ENCODE data around the gene CDK13.
"Not testable (repeated sequence)": the region's sequence is repeated elsewhere in the genome, so short reads cannot be mapped to it uniquely, and the experiment has no call there.

The CDK13 gene

GRCh38 chr7:40073239-40073638, 123.2 kb downstream of the CDK13 start:
- TF ChIP-seq GATA1 (IDR thresholded peaks at IDR 0.05; ENCODE audit: low read depth, low read length): no peak
- TF ChIP-seq POLR2A (IDR thresholded peaks at IDR 0.05; ENCODE audit: low read length): no peak
- no peak for DNase-seq

- no peak for DNase-seq
- no peak for TF ChIP-seq GATA1 (IDR thresholded peaks at IDR 0.05; ENCODE audit: low read depth, low read length)
- no peak for TF ChIP-seq POLR2A (IDR thresholded peaks at IDR 0.05; ENCODE audit: low read length)
Observed at GRCh38 chr7:40077849-40078248, 127.8 kb downstream of the CDK13 start.

GRCh38 chr7:40092182-40092581, 142.1 kb downstream of the CDK13 start:
- no peak for TF ChIP-seq POLR2A (IDR thresholded peaks at IDR 0.05; ENCODE audit: low read length)
- no peak for TF ChIP-seq GATA1 (IDR thresholded peaks at IDR 0.05; ENCODE audit: low read depth, low read length)
- no peak for DNase-seq

GRCh38 chr7:40093631-40094350, 143.7 kb downstream of the CDK13 start:
- DNase-seq: no peak
- TF ChIP-seq GATA1 (IDR thresholded peaks at IDR 0.05; ENCODE audit: low read depth, low read length) (no peak), POLR2A (IDR thresholded peaks at IDR 0.05; ENCODE audit: low read length) (no peak)

GRCh38 chr7:40095230-40095629, 145.2 kb downstream of the CDK13 start:
- no peak for DNase-seq
- no peak for TF ChIP-seq GATA1 (IDR thresholded peaks at IDR 0.05; ENCODE audit: low read depth, low read length)
- no peak for TF ChIP-seq POLR2A (IDR thresholded peaks at IDR 0.05; ENCODE audit: low read length)

- TF ChIP-seq POLR2A (IDR thresholded peaks at IDR 0.05; ENCODE audit: low read length) (no peak), GATA1 (IDR thresholded peaks at IDR 0.05; ENCODE audit: low read depth, low read length) (no peak)
- no peak for DNase-seq
Observed at GRCh38 chr7:40095695-40096327, 145.8 kb downstream of the CDK13 start.

GRCh38 chr7:40097728-40098127, 147.7 kb downstream of the CDK13 start:
- TF ChIP-seq POLR2A (IDR thresholded peaks at IDR 0.05; ENCODE audit: low read length) (no peak), GATA1 (IDR thresholded peaks at IDR 0.05; ENCODE audit: low read depth, low read length) (no peak)
- DNase-seq: no peak

- no peak for TF ChIP-seq POLR2A (IDR thresholded peaks at IDR 0.05; ENCODE audit: low read length)
- TF ChIP-seq GATA1 (IDR thresholded peaks at IDR 0.05; ENCODE audit: low read depth, low read length): no peak
- DNase-seq: no peak
Observed at GRCh38 chr7:40098810-40099209, 148.8 kb downstream of the CDK13 start.

GRCh38 chr7:40099837-40100236, 149.8 kb downstream of the CDK13 start:
- no peak for DNase-seq
- no peak for TF ChIP-seq GATA1 (IDR thresholded peaks at IDR 0.05; ENCODE audit: low read depth, low read length)
- TF ChIP-seq POLR2A (IDR thresholded peaks at IDR 0.05; ENCODE audit: low read length): no peak

- TF ChIP-seq POLR2A (IDR thresholded peaks at IDR 0.05; ENCODE audit: low read length): no peak
- no peak for TF ChIP-seq GATA1 (IDR thresholded peaks at IDR 0.05; ENCODE audit: low read depth, low read length)
- no peak for DNase-seq
Observed at GRCh38 chr7:40101201-40101600, 151.1 kb downstream of the CDK13 start.

- DNase-seq: peak in 1 of 2 experiments; percentile 35
- no peak for TF ChIP-seq POLR2A (IDR thresholded peaks at IDR 0.05; ENCODE audit: low read length)
- no peak for TF ChIP-seq GATA1 (IDR thresholded peaks at IDR 0.05; ENCODE audit: low read depth, low read length)
Observed at GRCh38 chr7:40102897-40103296, 152.8 kb downstream of the CDK13 start.

GRCh38 chr7:40105879-40106473, 155.9 kb downstream of the CDK13 start:
- no peak for DNase-seq
- TF ChIP-seq GATA1 (IDR thresholded peaks at IDR 0.05; ENCODE audit: low read depth, low read length) (no peak), POLR2A (IDR thresholded peaks at IDR 0.05; ENCODE audit: low read length) (no peak)

GRCh38 chr7:40115936-40116335, 165.9 kb downstream of the CDK13 start:
- no peak for TF ChIP-seq POLR2A (IDR thresholded peaks at IDR 0.05; ENCODE audit: low read length)
- TF ChIP-seq GATA1 (IDR thresholded peaks at IDR 0.05; ENCODE audit: low read depth, low read length): no peak
- no peak for DNase-seq

GRCh38 chr7:40117199-40117598, 167.1 kb downstream of the CDK13 start:
- DNase-seq: not testable (repeated sequence)

- DNase-seq: not testable (repeated sequence)
Observed at GRCh38 chr7:40118201-40118600, 168.1 kb downstream of the CDK13 start.
